Transverse colon (tissue), 4 donors: ENCODE measurements around the gene GLIS1. TPM values are rescaled to one million over a fixed set of nuclear protein-coding genes. Genes with fewer than 3 reads are reported as not detected.

Source experiments
- DNase-seq: peaks from one replicate; pipeline ENCODE4 v3.0.0-alpha.2; 2019
- H3K27ac ChIP-seq, 4 donors: fragments of 200-600 bp; sonication (generic); 2 replicates each; pipeline ENCODE4 v1.5.1; 2016 to 2018; ENCODE audit warnings: inconsistent platforms in 4 of 4
- H3K27me3 ChIP-seq: fragments of 200-600 bp; sonication (generic); 2 replicates; pipeline ENCODE4 v1.5.1; 2017; ENCODE audit warnings: inconsistent platforms
- H3K36me3 ChIP-seq, 4 donors: fragments of 200-600 bp; sonication (generic); 2 replicates each; pipeline ENCODE4 v1.5.1; 2017 to 2019; ENCODE audit warnings: inconsistent platforms in 4 of 4
- H3K4me1 ChIP-seq, 4 donors: fragments of 200-600 bp; sonication (generic); 2 replicates each; pipeline ENCODE4 v1.5.1; 2017 to 2020; ENCODE audit warnings: inconsistent platforms in 4 of 4
- H3K4me3 ChIP-seq, 4 donors: fragments of 200-600 bp; sonication (generic); 1 replicate in 1 of 4; 2 replicates in 3 of 4; pipeline versions ENCODE4 v1.5.1 to v1.6.1; 2017 to 2019; ENCODE audit warnings: inconsistent platforms in 4 of 4
- H3K9me3 ChIP-seq, 2 donors: fragments of 200-600 bp; sonication (generic); 2 replicates each; pipeline ENCODE4 v1.5.1; 2017 to 2019; ENCODE audit warnings: inconsistent platforms in 2 of 2
- CTCF ChIP-seq, 5 experiments: fragments of 200-600 bp in 3 of 5; fragments of 450-650 bp in 2 of 5; sonication (generic) in 3 of 5; IDR thresholded peaks; 1 replicate in 2 of 5; 2 replicates in 3 of 5; pipeline ENCODE4 v1.5.1; 2016 to 2017; ENCODE audit warnings: antibody characterized with exemption in 5 of 5, inconsistent platforms in 3 of 5, mild to moderate bottlenecking in 2 of 5, moderate library complexity in 1 of 5
- EP300 ChIP-seq: sonication (generic); formaldehyde crosslinking; IDR thresholded peaks from one replicate; pipeline ENCODE4 v1.6.1; 2017; ENCODE audit warnings: antibody characterized with exemption, low read depth
- POLR2A ChIP-seq: fragments of 450-650 bp; IDR thresholded peaks from one replicate; pipeline ENCODE4 v1.6.1; 2016; ENCODE audit warnings: antibody characterized with exemption, mild to moderate bottlenecking, moderate library complexity
- POLR2AphosphoS5 ChIP-seq, 3 donors: sonication (generic); formaldehyde crosslinking; IDR thresholded peaks; one replicate each; pipeline ENCODE4 v1.6.1; 2016; ENCODE audit warnings: antibody characterized with exemption in 3 of 3
- WGBS, 2 donors: methylation state at CpG; one replicate each; pipeline ENCODE4 v1.1.5; 2018; ENCODE audit warnings: low coverage in 1 of 2; 5-methylcytosine and 5-hydroxymethylcytosine counted together
- in situ Hi-C, 4 donors: fragments of 200-750 bp; cut with MboI; loops; one replicate each; pipeline versions ENCODE4 v1.15.0 to v1.15.1; 2017; ENCODE audit warnings: low sequenced_read_pairs in 3 of 4, low pct_ligation_motif_present in 1 of 4, low pct_unique_long_range_greater_than_20kb in 1 of 4
- intact Hi-C: fragments of 100-400 bp; cut with DNase I; formaldehyde crosslinking; loops from one replicate; pipeline ENCODE4 v1.15.1; 2023; ENCODE audit warnings: low total_unique reads
- total RNA-seq, 4 donors: library from RNA; depleted of rRNA; stranded (reverse); fragments of >200 nt; gene quantifications; one replicate each; pipeline ENCODE4 v1.1.0, GENCODE V29; 2016

The GLIS1 gene
- total RNA-seq, 4 donors from 2014 or later, result 0.16 to 0.75 (median 0.27) TPM; not detected in 1

GRCh38 chr1:53777272-53777671 is 38.3 kb upstream of the GLIS1 start:
- Histone ChIP-seq H3K4me1 (peaks cover 0 to 6% (median 0%) of the 10 kb centered on the region in 4 donors), H3K27ac (no peak overlapping the region), H3K27me3 (no peaks in the 10 kb centered on the region), H3K9me3 (no peaks in the 10 kb centered on the region), H3K4me3 (no peak overlapping the region), H3K36me3 (no peaks in the 10 kb centered on the region)
- TF ChIP-seq POLR2AphosphoS5 (IDR thresholded peaks at IDR 0.05) (no peak), POLR2A (no peak), CTCF (IDR thresholded peaks at IDR 0.05) (no peak), EP300 (no peak)
- DNase-seq, result no peak
- 98 to 100% methylated on average over 1 of the region's 1 CpG for WGBS, 2 donors
- intact Hi-C loops, result no loop called here
- in situ Hi-C loops, result no loop called here

GRCh38 chr1:53771648-53772047 is 32.7 kb upstream of the GLIS1 start:
- Histone ChIP-seq H3K36me3 (no peaks in the 10 kb centered on the region), H3K27ac (no peak overlapping the region), H3K4me1 (no peaks in the 10 kb centered on the region), H3K27me3 (no peaks in the 10 kb centered on the region), H3K9me3 (no peaks in the 10 kb centered on the region), H3K4me3 (no peak overlapping the region)
- TF ChIP-seq EP300 (no peak), POLR2A (no peak), POLR2AphosphoS5 (IDR thresholded peaks at IDR 0.05) (no peak)
- in situ Hi-C loops (loop anchor here in 2 of 4 donors (25.0 kb wide), 2 partner anchors 284 to 484 kb away; no protein-coding TSS in a partner anchor), intact Hi-C loops (no loop called here)
- WGBS, 2 donors, result 76 to 90% methylated on average over 2 of the region's 2 CpGs
- DNase-seq, result no peak

GRCh38 chr1:53769780-53770179 is 30.8 kb upstream of the GLIS1 start:
- Histone ChIP-seq H3K36me3 (no peaks in the 10 kb centered on the region), H3K4me3 (no peak overlapping the region), H3K9me3 (no peaks in the 10 kb centered on the region), H3K27me3 (no peaks in the 10 kb centered on the region), H3K4me1 (no peaks in the 10 kb centered on the region), H3K27ac (no peak overlapping the region)
- no peak for DNase-seq
- WGBS, 2 donors, result 91 to 100% methylated on average over 1 of the region's 1 CpG
- in situ Hi-C loops (loop anchor here in 2 of 4 donors (25.0 kb wide), 2 partner anchors 282 to 482 kb away; no protein-coding TSS in a partner anchor), intact Hi-C loops (no loop called here)
- TF ChIP-seq POLR2A (no peak), CTCF (IDR thresholded peaks at IDR 0.05) (no peak), EP300 (no peak), POLR2AphosphoS5 (IDR thresholded peaks at IDR 0.05) (no peak)

- Histone ChIP-seq H3K4me3 (no peak overlapping the region), H3K9me3 (no peaks in the 10 kb centered on the region), H3K36me3 (no peaks in the 10 kb centered on the region), H3K27me3 (no peaks in the 10 kb centered on the region), H3K4me1 (no peaks in the 10 kb centered on the region), H3K27ac (no peak overlapping the region)
- no peak for DNase-seq
- 89 to 94% methylated on average over 1 of the region's 1 CpG for WGBS, 2 donors
- in situ Hi-C loops, result loop anchor here in 2 of 4 donors (25.0 kb wide), 2 partner anchors 282 to 482 kb away; no protein-coding TSS in a partner anchor
- intact Hi-C loops, result no loop called here
- TF ChIP-seq POLR2A, result no peak
- no peak for TF ChIP-seq POLR2AphosphoS5 (IDR thresholded peaks at IDR 0.05)
- TF ChIP-seq EP300, result no peak
- no peak for TF ChIP-seq CTCF (IDR thresholded peaks at IDR 0.05)
These were observed 30.2 kb upstream of the GLIS1 start for GRCh38 chr1:53769184-53769583.

- Histone ChIP-seq H3K4me3 (no peak overlapping the region), H3K36me3 (no peaks in the 10 kb centered on the region), H3K9me3 (no peaks in the 10 kb centered on the region), H3K27me3 (no peaks in the 10 kb centered on the region), H3K27ac (no peak overlapping the region), H3K4me1 (no peaks in the 10 kb centered on the region)
- DNase-seq, result no peak
- 32 to 34% methylated on average over 3 of the region's 3 CpGs for WGBS, 2 donors
- TF ChIP-seq CTCF (IDR thresholded peaks at IDR 0.05) (no peak), POLR2AphosphoS5 (IDR thresholded peaks at IDR 0.05) (no peak), EP300 (no peak), POLR2A (no peak)
- in situ Hi-C loops, result loop anchor here in 2 of 4 donors (25.0 kb wide), 2 partner anchors 280 to 480 kb away; no protein-coding TSS in a partner anchor
- intact Hi-C loops, result no loop called here
These were observed 28.0 kb upstream of the GLIS1 start for GRCh38 chr1:53766831-53767405.
